H9 (cell line): ENCODE results near the gene SYNPO. TPM values are rescaled to one million over a fixed set of nuclear protein-coding genes. Genes with fewer than 3 reads are reported as not detected.

ENCODE experiments used
- DNase-seq: peaks from one replicate; pipeline ENCODE4 v3.0.0-alpha.2; 2017
- H2AFZ ChIP-seq: one replicate; pipeline ENCODE4 v1.6.1; 2013; ENCODE audit warnings: mild to moderate bottlenecking, low read length, control low read depth, moderate library complexity
- H2AK5ac ChIP-seq: 2 replicates; pipeline ENCODE4 v1.6.1; 2013; ENCODE audit warnings: low read length, control low read depth, mixed read lengths; ENCODE audit not compliant: insufficient read length
- H2BK120ac ChIP-seq: one replicate; pipeline ENCODE4 v1.6.1; 2013; ENCODE audit warnings: low read depth, mild to moderate bottlenecking, low read length, control low read depth, inconsistent platforms; ENCODE audit not compliant: poor library complexity, severe bottlenecking
- H2BK12ac ChIP-seq: 2 replicates; pipeline ENCODE4 v1.6.1; 2013; ENCODE audit warnings: low read length, control low read depth, mixed read lengths, low read depth; ENCODE audit not compliant: insufficient read length
- H2BK15ac ChIP-seq: 2 replicates; pipeline ENCODE4 v1.6.1; 2013; ENCODE audit warnings: low read depth, low read length, control low read depth
- H2BK20ac ChIP-seq: one replicate; pipeline ENCODE4 v1.6.1; 2013; ENCODE audit warnings: low read depth, mild to moderate bottlenecking, low read length, control low read depth, inconsistent platforms; ENCODE audit not compliant: poor library complexity, severe bottlenecking
- H2BK5ac ChIP-seq: 2 replicates; pipeline ENCODE4 v1.6.1; 2013; ENCODE audit warnings: low read length, control low read depth, mixed read lengths; ENCODE audit not compliant: insufficient read length
- H3K14ac ChIP-seq: 2 replicates; pipeline ENCODE4 v1.6.1; 2013; ENCODE audit warnings: low read length, control low read depth; ENCODE audit not compliant: insufficient read depth
- H3K18ac ChIP-seq: 2 replicates; pipeline ENCODE4 v1.6.1; 2013; ENCODE audit warnings: low read depth, mild to moderate bottlenecking, mixed read lengths, low read length, control low read depth; ENCODE audit not compliant: insufficient read length
- H3K23ac ChIP-seq: 2 replicates; pipeline ENCODE4 v1.6.1; 2013; ENCODE audit warnings: low read length, control low read depth, mixed read lengths, low read depth; ENCODE audit not compliant: insufficient read length
- H3K23me2 ChIP-seq: 2 replicates; pipeline ENCODE4 v1.6.1; 2013; ENCODE audit warnings: low read depth, mild to moderate bottlenecking, mixed read lengths, low read length, control low read depth; ENCODE audit not compliant: insufficient read length, poor library complexity, severe bottlenecking
- H3K27ac ChIP-seq: 2 replicates; pipeline ENCODE4 v1.5.1; 2013; ENCODE audit warnings: low read length, control low read depth, mixed read lengths, low read depth; ENCODE audit not compliant: insufficient read length
- H3K27me3 ChIP-seq: 2 replicates; pipeline ENCODE4 v1.6.1; 2013; ENCODE audit warnings: low read length, control low read depth, inconsistent platforms; ENCODE audit not compliant: insufficient read depth
- H3K4ac ChIP-seq: 2 replicates; pipeline ENCODE4 v1.6.1; 2013; ENCODE audit warnings: low read depth, mild to moderate bottlenecking, control low read depth, inconsistent platforms, low read length, moderate library complexity
- H3K4me1 ChIP-seq: 2 replicates; pipeline ENCODE4 v1.6.1; 2013; ENCODE audit warnings: low read length, control low read depth, inconsistent platforms; ENCODE audit not compliant: insufficient read depth
- H3K4me2 ChIP-seq: 2 replicates; pipeline ENCODE4 v1.6.1; 2013; ENCODE audit warnings: low read length, control low read depth, mixed read lengths; ENCODE audit not compliant: insufficient read length, insufficient read depth
- H3K56ac ChIP-seq: 2 replicates; pipeline ENCODE4 v1.6.1; 2013; ENCODE audit warnings: low read depth, mild to moderate bottlenecking, mixed read lengths, low read length, control low read depth; ENCODE audit not compliant: insufficient read length
- H3K79me1 ChIP-seq: 2 replicates; pipeline ENCODE4 v1.6.1; 2013; ENCODE audit warnings: low read depth, mild to moderate bottlenecking, moderate library complexity, low read length, control low read depth, inconsistent platforms; ENCODE audit not compliant: insufficient read depth, poor library complexity, severe bottlenecking
- H3K79me2 ChIP-seq: 2 replicates; pipeline ENCODE4 v1.6.1; 2013; ENCODE audit warnings: low read length, control low read depth, inconsistent platforms; ENCODE audit not compliant: insufficient read depth
- H3K9ac ChIP-seq: 2 replicates; pipeline ENCODE4 v1.6.1; 2013; ENCODE audit warnings: low read length, control low read depth, mixed read lengths; ENCODE audit not compliant: insufficient read length; ENCODE audit errors: extremely low read depth
- H3K9me3 ChIP-seq: one replicate; pipeline ENCODE4 v1.6.1; 2013; ENCODE audit warnings: low read depth, low read length, inconsistent platforms; ENCODE audit not compliant: control insufficient read depth
- H3T11ph ChIP-seq: one replicate; pipeline ENCODE4 v1.6.1; 2013; ENCODE audit warnings: mild to moderate bottlenecking, low read length, control low read depth, inconsistent platforms
- H4K20me1 ChIP-seq: one replicate; pipeline ENCODE4 v1.6.1; 2013; ENCODE audit not compliant: control insufficient read depth, insufficient read length, insufficient read depth
- H4K5ac ChIP-seq: 2 replicates; pipeline ENCODE4 v1.6.1; 2013; ENCODE audit warnings: low read depth, mild to moderate bottlenecking, mixed read lengths, low read length, control low read depth; ENCODE audit not compliant: insufficient read length
- H4K8ac ChIP-seq: replicated peaks from 2 replicates; pipeline ENCODE4 v1.6.1; 2013; ENCODE audit warnings: low read length, control low read depth, mixed read lengths, low read depth; ENCODE audit not compliant: insufficient read length
- H4K91ac ChIP-seq: 2 replicates; pipeline ENCODE4 v1.6.1; 2013; ENCODE audit warnings: low read depth, mild to moderate bottlenecking, moderate library complexity, mixed read lengths, low read length, control low read depth; ENCODE audit not compliant: insufficient read length
- H3K27ac Mint-ChIP-seq, 3 experiments: 2 replicates in 2 of 3; 3 replicates in 1 of 3; pipeline ENCODE4 v1.8.0; 2020 to 2021; ENCODE audit warnings: mixed read lengths in 3 of 3, mild to moderate bottlenecking in 1 of 3, moderate library complexity in 1 of 3
- H3K27me3 Mint-ChIP-seq: 2 replicates; pipeline ENCODE4 v1.8.0; 2021; ENCODE audit warnings: low read depth, mild to moderate bottlenecking, moderate library complexity, mixed read lengths
- H3K36me3 Mint-ChIP-seq, 3 experiments: 2 replicates in 2 of 3; 3 replicates in 1 of 3; pipeline ENCODE4 v1.8.0; 2020 to 2021; ENCODE audit warnings: low read depth in 3 of 3, mixed read lengths in 3 of 3; ENCODE audit not compliant: insufficient read depth in 1 of 3
- H3K4me1 Mint-ChIP-seq, 2 experiments: 2 replicates each; pipeline ENCODE4 v1.8.0; 2020; ENCODE audit warnings: mixed read lengths in 2 of 2
- H3K4me3 Mint-ChIP-seq, 2 experiments: 2 replicates in 1 of 2; 3 replicates in 1 of 2; pipeline ENCODE4 v1.8.0; 2020 to 2021; ENCODE audit warnings: mild to moderate bottlenecking in 2 of 2, mixed read lengths in 2 of 2, moderate library complexity in 1 of 2
- H3K9me3 Mint-ChIP-seq, 2 experiments: 2 replicates in 1 of 2; 3 replicates in 1 of 2; pipeline ENCODE4 v1.8.0; 2020; ENCODE audit warnings: mild to moderate bottlenecking in 2 of 2, mixed read lengths in 2 of 2, moderate library complexity in 1 of 2
- CTCF ChIP-seq: fragments of 200-600 bp; sonication (generic); conservative IDR thresholded peaks from 3 replicates; pipeline ENCODE4 v1.8.0; 2021; ENCODE audit warnings: antibody characterized with exemption, mild to moderate bottlenecking
- WGBS: extraction: QIAGEN DNeasy Blood & Tissue Kit; methylation state at CpG from one replicate; pipeline ENCODE4 v1.1.7; 2013; ENCODE audit warnings: missing lambda C conversion rate, low lambda C conversion rate, mixed read lengths; ENCODE audit not compliant: insufficient read length; ENCODE audit errors: extremely low coverage; 5-methylcytosine and 5-hydroxymethylcytosine counted together
- total RNA-seq: library from RNA; stranded (reverse); gene quantifications from 2 replicates; pipeline ENCODE4 v1.2.1, GENCODE V29; 2021

Gene SYNPO
- total RNA-seq, 1 experiment from 2014 or later: 1.7 TPM

DNA sequence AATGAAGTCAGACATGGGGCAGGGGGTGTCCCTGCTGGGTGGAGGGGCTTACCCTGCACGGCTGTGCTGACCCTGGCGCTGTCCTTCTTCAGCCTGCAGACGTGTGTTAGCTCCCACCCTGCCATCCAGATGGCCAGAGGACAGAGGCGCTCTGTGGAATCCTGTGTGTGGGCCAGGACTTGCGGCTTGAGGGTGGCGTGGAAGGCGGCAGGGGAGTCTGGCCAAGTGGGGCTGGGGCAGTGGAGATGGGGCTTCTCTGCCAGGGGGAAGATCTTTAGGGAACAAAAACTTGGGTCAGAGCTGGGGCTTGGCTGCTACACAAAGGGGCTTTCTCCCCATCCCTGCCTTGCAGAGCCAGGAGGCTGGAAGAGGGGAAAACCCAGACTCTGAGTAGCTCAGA is 46.5 kb upstream of the SYNPO start:
- no peak overlapping the region for H2BK120ac ChIP-seq
- H2BK5ac ChIP-seq: no peak overlapping the region
- H4K8ac ChIP-seq: no peak overlapping the region
- peaks cover 20 to 33% of the 10 kb centered on the region in 2 experiments for H3K4me1 Mint-ChIP-seq
- no peak overlapping the region for H4K5ac ChIP-seq
- H2BK20ac ChIP-seq: no peak overlapping the region
- no peaks in the 10 kb centered on the region for H3K9me3 Mint-ChIP-seq
- H3K36me3 Mint-ChIP-seq: no peaks in the 10 kb centered on the region; a peak in 1 of 7 replicates
- H3K23me2 ChIP-seq: no peaks in the 10 kb centered on the region
- H3T11ph ChIP-seq: no peak overlapping the region
- DNase-seq: no peak
- no peaks in the 10 kb centered on the region for H3K4me1 ChIP-seq
- no peak overlapping the region for H3K4me2 ChIP-seq
- H3K27ac Mint-ChIP-seq: no peak overlapping the region
- no peaks in the 10 kb centered on the region for H3K27me3 Mint-ChIP-seq
- H3K18ac ChIP-seq: no peak overlapping the region
- no peak overlapping the region for H2BK12ac ChIP-seq
- no peak overlapping the region for H3K4me3 Mint-ChIP-seq
- no peaks in the 10 kb centered on the region for H3K27me3 ChIP-seq
- no peak overlapping the region for H2AFZ ChIP-seq
- H4K20me1 ChIP-seq: no peaks in the 10 kb centered on the region
- H3K9me3 ChIP-seq: no peaks in the 10 kb centered on the region
- H3K23ac ChIP-seq: no peak overlapping the region
- no peak overlapping the region for H2BK15ac ChIP-seq
- no peak overlapping the region for H3K27ac ChIP-seq
- no peak overlapping the region for H4K91ac ChIP-seq
- no peaks in the 10 kb centered on the region for H3K79me2 ChIP-seq
- H3K4ac ChIP-seq: no peak overlapping the region
- no peak overlapping the region for H3K9ac ChIP-seq
- no peak overlapping the region for H3K14ac ChIP-seq
- TF ChIP-seq CTCF: no peak
- no peak overlapping the region for H3K56ac ChIP-seq
- WGBS: no CpG with 5 or more reads among the region's 7 CpGs
- no peaks in the 10 kb centered on the region for H3K79me1 ChIP-seq
- H2AK5ac ChIP-seq: no peak overlapping the region
